ENCODE results near the gene DNMT1. TPM values are rescaled to one million over a fixed set of nuclear protein-coding genes. Genes with fewer than 3 reads are reported as not detected.

DNMT1 gene
- total RNA-seq, 1 donor from 2014 or later, result 21.4 TPM

DNA sequence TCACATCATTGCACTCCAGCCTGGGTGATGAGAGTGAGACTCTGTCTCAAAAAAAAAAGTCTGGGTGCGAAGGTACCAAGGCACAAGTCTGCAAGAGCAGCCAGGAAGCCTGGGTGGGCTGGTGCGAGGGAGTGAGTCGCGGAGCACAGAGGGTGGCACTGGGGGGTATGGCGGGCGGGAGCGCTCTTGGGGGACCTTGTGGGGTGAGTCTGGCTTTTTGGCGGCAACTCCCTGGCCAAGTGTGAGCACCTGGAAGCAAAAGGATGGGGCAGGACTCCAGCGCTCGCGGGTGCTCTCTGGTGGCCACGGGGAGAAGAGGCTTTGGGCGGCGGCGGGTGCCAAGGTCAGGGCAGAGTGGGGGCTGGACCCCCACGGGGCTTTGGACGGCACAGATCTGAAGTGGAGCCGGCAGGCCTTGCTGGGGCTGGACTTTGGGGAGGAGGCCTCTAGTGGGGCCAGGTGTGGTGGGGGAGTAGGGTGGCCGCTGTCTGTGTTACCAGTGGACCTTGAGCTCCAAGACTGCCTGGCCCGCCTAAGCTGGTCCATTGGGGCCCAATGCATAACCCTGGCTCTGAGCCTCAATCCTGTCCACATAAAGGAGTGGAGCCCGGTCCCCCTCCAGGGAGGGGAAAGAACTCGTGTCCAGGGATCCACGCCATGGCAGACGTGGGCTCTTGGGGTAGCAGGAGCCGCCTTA lies 81.7 kb downstream of the DNMT1 start:
- DNase-seq, result no peak

DNA sequence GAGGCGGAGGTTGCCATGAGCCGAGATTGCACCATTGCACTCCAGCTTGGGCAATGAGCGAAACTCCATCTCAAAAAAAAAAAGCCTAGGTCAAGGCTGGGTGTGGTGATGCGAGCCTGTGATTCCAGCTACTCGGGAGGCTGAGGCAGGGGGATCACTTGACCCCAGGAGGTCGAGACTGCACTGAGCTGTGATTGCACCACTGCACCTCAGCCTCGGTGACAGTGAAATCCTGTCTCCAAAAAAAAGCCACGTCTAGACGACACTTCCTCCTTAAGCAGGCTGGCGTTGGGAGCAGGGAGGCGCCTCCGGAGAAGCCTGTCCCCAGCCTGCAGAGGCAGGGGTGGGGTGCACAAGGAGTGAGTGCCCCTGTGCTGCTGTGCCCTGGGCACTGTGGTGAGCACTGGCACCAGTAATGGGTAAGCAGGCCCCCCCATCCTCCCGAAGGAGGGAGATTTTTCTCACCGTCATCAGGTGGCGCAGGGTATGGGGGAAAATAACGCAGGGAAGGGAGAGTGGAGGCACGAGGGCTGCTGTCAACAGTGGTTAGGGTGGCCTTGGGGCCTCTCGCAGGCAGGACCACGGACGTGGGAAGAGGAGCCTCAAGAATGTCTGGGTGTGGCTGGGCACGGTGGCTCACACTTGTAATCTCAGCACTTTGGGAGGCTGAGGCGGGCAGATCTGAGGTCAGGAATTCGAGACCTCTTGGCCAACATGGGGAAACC lies 82.6 kb downstream of the DNMT1 start:
- DNase-seq, result no peak

DNA sequence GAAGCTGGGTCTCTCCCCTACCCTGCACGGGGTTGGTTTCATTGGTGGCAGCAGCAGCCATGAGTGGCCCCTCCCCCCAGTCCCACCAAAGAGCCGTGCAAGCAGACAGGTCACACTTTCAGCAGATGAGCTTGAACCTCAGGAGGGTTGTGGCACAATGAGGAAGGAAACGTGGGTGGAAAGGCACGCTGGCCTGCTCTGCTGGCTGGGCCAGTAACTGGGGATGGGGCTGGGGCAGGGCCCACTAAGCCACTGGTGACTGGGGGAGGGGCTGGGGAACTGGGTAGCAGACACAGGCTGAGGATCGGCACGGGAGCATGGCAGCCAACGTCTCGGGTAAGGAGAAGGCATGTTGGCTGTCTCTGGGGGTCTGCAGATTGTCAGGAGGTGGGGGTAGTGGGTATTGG lies 83.3 kb downstream of the DNMT1 start, which contains the start of gene P2RY11:
P2RY11 (plus strand) TSS at position 289 of the 407 bp plus-strand sequence; CDS start at position 318, 29 bp downstream.
- DNase-seq, result no peak

DNA sequence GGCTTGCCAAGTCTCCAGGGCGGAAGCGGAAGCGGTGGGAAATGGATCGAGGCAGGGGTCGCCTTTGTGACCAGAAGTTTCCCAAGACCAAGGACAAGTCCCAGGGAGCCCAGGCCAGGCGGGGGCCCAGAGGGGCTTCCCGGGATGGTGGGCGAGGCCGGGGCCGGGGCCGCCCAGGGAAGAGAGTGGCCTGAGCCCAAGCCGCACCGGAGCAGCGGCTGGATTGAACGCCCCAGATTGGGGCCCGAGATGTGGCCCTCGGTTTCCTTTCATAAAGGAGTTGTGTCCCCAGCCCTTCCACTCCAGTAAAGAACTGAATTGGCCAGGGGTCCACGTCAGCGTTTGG lies 83.8 kb downstream of the DNMT1 start:
- no peak for DNase-seq

DNA sequence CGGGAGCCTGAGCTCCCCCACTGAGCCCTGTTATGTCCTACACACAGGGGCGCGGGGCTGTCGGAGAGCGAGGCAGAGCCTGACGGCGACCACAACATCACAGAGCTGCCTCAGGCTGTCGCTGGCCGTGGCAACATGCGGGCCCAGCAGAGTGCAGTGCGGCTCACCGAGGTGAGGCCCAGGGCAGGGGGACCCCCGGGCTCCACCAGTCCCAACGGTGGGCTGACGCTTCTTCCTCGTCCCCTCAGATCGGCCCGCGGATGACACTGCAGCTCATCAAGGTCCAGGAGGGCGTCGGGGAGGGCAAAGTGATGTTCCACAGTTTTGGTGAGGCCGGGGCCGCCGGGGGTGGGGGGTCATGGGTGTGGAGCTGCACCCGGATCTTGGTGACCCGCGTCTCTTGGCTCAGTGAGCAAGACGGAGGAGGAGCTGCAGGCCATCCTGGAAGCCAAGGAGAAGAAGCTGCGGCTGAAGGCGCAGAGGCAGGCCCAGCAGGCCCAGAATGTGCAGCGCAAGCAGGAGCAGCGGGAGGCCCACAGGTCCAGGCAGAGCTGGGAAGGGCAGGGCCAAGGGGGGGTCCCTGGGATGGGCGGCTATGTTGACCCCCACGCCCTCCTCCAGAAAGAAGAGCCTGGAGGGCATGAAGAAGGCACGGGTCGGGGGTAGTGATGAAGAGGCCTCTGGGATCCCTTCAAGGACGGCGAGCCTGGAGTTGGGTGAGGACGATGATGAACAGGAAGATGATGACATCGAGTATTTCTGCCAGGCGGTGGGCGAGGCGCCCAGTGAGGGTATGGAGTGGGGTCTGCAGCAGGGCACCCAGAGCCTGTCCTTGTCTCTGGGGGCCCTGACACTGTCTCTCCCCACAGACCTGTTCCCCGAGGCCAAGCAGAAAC lies 84.4 kb downstream of the DNMT1 start:
- DNase-seq, result no peak

DNA sequence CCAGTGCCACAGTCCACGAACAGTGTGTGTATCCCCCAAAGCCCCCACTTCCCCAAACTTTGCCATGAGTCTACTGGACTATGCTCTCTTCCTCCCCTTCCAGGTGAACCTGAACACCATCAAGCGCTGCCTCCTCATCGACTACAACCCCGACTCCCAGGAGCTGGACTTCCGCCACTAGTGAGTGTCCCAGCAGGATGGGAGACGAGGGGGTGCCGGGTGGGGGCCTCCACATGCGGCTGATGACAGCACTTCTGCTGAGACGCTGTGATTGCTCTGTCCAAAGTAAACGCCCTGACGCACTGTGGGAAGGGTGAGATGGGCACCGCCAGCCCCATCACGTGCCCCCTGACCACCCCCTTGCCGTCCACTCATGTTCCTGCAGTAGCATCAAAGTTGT lies 85.2 kb downstream of the DNMT1 start:
- no peak for DNase-seq

DNA sequence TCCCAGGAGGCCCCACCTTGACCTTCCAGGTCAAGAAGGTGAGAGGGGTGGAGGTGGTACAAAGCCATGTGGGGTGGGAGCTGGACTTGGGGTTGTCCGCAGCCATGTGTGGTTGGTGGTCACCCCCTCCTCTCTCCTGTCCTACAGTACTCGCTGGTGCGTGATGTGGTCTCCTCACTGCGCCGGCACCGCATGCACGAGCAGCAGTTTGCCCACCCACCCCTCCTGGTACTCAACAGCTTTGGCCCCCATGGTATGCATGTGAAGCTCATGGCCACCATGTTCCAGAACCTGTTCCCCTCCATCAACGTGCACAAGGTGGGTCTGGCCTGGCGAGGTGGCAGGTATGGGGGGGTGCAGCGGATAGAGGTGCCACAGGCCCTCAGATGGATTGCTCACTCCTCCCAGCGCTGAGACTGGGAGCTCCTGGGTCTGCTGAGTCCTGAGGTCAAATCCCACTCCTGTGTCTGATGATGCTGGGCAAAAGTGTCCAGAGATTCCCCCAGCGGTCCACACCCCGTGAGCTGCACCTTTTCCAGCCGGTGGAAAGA lies 86.9 kb downstream of the DNMT1 start:
- DNase-seq, result no peak

DNA sequence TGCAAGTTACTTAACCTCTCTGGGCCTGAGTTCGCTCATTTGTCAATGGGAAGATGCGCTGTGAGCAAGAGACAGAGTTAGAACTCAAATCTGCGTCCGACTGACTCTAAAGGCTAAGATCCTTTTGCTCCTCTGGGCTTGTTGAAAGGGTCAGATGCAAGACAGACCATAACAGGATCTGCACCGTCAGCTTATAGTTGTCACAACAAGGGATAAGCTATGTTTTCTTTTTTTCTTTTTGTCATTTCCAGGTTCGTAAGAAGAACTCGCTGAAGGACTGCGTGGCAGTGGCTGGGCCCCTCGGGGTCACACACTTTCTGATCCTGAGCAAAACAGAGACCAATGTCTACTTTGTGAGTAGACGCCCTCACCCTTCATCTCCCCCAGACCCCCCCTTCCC lies 87.5 kb downstream of the DNMT1 start:
- no peak for DNase-seq

DNA sequence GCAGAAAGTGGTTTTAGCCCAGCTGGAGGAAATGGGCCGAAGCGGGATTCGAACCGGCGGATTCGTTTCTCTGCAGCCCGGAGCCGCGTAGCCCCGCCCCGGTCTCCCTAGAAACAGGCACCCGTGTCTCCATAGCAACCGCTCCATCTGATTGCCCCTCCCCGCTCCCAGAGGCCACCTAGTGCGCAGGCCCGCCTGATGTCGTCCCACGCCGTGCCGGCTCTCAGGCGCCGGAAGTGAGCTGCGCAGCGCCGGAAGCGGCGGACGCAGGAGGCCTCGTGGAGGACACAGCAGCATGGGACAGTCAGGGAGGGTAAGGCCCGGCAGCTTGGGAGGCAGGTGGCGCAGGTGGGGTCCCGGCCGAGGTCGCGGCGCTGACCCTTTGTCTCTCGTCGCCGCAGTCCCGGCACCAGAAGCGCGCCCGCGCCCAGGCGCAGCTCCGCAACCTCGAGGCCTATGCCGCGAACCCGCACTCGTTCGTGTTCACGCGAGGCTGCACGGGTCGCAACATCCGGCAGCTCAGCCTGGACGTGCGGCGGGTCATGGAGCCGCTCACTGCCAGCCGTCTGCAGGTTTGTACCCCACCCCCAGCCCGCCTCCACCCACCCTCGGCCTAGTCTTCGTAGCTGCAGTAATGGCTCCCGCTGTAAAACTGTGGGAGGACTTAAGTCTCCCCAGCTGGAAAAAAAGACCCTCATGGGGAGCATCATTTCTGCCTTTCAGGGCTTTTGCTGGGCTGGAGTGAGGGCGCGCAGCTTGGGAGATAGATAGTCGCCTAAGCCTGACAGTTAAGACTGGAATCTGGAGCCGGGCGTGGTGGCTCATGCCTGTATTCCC lies 88.4 kb downstream of the DNMT1 start, which contains the start of gene PPAN:
PPAN (plus strand) TSS at position 263 of the 837 bp plus-strand sequence; CDS start at position 296, 33 bp downstream.
- peak; percentile 94 for DNase-seq

DNA sequence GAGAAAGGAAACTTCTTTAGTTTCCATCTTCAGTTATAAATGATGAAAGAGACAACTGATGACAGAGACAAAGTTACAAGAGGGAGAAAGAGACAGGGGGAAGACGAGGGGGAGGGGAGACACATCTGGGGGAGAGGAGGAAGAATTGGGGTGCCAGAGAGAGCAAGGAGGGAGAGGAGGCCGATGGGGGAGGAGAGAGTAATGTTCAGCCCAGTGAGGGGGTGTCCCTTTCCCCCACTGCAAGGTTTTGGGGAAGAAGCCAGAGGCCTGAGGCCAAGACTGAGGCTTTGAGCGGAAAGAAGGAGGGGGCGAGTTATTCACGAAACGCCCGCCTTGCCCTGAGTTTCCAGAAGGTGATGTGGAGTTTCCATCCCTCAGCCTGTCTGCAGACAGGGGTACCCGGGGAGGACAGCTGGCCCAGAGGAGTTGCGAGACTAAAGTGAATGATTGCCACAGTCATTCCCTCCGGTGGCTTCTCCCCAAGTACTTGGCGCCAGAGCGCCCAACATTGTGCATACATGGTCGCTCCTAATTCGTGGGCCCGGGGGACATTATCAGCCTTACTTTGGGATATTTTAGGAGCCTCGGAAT lies 89.1 kb downstream of the DNMT1 start:
- DNase-seq, result no peak

DNA sequence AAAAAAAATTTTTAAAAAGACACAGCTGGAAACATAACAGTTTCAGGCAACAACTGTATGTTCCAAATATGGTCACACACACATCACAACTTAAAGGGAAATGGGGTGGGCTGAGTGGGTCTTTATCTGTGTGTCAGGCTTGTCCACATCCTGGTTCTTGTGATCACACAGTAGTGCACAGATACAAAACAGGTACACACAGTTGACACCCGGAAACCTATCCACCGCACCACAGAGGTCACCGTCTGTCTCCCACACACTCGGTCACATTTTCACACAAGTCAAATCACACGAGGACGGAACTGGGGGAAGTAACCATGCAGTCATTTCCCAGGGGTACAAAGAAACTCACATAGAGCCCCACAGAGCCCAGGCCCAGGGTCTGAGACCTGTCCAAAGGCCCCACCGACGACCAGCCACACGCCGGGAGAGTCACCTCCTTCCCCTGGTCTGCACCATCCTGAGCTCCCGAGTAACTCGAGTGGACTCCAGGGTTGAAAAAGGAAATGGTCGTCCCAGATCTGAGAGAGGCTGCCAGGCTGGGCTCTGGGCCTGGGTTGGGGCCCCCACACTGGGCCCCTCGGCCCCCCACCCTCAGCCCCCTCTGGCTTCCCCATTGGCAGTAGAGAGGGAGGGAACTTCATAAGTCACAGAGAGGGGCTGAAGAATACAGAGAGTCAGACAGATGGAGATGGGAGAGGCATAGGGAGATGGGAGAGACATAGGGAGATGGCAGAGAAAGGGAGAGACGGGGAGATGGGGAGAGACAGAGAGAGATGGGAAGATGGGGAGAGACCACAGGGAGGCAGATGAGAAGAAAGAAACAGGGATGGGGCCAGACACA lies 89.9 kb downstream of the DNMT1 start:
- DNase-seq, result no peak

DNA sequence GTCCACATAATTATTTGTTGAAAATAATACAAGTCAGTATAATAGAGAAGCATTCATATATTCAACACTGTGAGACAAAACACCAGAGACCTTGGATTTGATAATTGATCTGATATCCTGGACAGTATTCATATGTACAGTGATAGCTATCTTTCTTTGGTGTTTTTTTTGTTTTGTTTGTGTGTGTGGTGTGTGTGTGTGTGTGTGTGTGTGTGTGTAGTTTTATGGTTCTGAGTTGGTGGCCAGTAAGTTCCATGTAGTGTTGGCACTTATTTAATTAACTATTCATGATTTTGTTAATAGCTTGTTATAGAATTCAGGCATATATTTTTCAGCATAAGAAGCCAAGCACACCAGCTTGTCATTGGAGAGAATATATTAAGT lies 90.6 kb downstream of the DNMT1 start:
- no peak for DNase-seq

DNA sequence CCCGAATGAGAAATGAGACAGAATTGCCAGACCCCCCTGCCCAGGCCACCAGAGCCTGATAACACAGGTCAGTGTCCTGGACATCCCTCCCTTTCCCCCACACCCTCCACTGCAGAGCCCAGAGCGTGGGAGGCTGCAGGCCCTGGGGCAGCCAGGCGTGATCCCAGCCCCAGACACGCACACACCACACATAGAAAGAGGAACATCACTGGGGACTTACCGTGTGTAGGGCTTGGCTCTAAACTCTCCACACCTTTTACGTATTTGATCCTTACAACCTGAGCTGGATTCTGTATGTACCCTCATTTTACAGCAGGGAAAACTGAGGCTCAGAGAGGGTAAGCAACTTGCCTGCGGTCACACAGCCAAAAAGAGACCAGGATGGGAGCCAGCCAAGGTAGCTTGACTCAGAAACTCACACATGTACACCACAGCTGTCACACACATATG lies 91.9 kb downstream of the DNMT1 start:
- DNase-seq, result no peak

DNA sequence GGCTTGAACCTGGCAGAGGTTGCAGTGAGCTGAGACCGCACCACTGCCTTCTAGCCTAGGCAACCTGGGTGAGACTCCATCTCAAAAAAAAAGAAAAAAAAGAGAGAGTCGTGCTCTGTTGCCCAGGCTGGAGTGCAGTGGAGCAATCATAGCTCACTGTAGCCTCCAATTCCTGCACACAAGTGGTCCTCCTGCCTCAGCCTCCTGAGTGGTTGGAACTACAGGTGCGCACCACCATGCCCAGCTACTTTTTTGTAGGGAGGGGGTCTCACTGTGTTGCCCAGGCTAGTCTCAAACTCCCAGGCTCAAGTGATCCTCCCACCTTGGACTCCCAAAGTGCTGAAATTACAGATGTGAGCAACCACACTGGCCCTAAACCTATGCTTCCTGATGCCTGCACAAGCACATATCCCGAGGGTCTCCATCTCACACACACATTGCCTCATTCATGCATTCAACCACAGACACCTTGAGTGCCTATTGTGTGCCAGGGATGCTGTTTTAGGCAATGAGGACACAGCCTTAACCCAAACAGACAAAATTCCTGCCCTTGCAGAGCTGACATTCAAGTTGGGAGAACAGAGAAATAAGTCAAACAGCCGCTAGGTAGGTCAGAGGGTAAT lies 94.5 kb downstream of the DNMT1 start:
- no peak for DNase-seq

DNA sequence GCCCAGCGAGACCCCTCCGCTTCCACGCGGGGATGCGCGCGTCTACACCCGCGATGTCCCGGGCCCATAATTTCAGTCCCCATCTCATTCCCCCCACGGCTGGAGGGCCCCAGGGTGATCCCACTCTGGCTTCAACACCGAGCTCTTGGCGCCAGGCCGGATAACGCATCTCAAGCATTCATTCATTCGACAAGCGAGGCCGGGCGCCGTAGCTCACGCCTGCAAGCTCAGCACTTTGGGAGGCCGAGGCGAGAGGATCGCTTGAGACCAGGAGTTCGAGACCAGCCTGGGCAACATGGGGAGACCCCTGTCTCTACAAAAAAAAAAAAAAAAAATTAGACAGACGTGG lies 98.2 kb downstream of the DNMT1 start:
- no peak for DNase-seq

DNA sequence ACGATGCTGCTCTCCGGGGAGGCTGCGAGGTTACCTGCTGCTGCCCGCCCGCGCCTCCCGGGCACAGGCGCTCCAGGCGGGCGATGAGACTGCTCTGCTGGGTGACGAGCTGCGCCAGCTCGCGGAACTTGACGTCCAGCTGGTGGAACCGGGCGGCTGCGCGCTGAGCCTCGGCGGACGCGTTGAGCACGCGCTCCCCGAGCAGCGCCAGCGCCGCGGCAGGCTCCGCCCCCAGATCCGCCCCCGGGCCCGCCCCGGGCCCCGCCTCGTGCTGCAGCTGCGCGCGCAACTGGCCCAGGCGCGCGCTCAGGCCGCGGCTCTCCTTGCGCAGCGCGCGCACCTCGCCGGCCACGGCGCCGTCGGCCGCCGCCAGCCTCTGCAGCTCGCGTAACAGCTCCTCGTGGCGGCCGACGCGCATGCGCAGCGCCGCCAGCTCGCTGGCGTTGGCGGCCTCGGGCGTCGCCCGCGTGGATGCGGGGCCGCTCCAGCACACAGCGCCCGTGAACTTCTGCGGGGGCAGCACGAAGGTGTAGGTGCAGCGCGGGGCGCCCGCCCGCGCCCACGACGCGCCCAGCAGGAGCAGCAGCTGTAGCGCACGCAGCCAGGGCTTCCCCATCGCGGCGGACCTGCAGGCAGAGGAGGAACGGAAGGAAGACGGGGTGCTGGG lies 98.7 kb downstream of the DNMT1 start:
- peak; percentile 80 for DNase-seq

DNA sequence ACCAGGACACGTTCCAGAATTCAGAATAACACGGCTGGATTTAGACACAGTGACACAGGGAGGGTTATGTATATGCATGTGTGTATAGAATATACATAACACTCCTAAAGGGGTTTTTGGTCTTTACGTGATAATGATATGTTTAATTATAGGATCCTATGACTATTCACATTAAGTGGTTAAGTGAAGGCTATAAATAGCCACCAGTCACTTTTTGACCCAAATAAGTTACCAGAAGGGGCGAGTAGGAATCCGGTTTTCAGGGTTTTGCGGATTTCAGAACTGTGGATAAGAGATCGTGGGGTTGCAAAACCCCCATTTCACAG lies 99.2 kb downstream of the DNMT1 start:
- DNase-seq, result no peak

DNA sequence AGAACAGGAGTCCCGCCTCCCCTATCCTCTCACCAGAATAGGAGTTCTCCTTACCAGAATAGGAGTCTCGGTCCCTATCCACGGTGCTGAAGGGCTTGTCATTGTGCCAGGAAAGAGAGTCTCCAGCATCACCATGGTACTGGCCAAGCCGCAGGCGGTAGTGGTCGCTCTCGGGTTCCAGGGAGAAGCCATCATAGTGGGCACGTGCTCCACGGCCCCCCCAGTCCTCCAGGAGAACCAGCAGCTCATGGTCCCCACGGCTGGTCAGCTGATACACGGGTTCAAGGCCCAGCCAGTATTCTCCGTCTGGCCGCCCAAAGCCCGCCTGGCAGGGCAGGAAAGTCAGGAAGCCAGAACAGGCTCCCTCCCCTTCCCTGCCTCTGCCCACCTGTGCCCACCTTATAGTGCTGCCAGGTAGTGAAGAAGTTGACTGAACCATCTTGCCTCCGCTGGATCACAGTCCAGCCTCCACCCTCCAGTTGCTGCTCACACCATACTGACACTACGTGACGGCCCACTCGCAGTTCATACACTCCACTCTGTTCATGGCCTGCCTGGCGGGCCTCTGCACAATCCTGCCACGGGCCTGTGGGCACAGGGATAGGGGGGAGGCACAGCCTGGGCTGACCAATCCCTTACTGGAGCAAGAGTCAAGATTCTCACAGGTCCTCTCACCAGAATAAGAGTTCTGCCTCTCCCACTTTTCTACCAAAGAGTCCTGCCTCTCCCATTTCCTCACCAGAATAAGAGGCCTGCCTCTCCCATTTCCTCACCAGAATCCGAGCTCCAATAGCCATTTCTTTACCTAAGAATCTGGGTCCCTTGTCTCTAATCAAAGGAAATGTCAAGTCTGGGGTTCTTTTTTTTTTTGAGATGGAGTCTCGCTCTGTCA lies 101.2 kb downstream of the DNMT1 start:
- DNase-seq, result no peak

Measured in occipital lobe (tissue), 2 donors.